Stimulated activated CD4-positive, alpha-beta T cell treated with anti-CD3 and anti-CD28 coated beads, Interleukin-12 subunit alpha, Interleukin-12 subunit beta, amount 100 ng/mL, for 24 hours (primary cell): ENCODE results near the gene CALHM3.
"Not testable (repeated sequence)": the region's sequence is repeated elsewhere in the genome, so short reads cannot be mapped to it uniquely, and the experiment has no call there.

ENCODE experiments used
- DNase-seq, 2 experiments: peaks; one replicate each; pipeline ENCODE4 v3.0.0-alpha.2; 2020; ENCODE audit warnings: low read depth in 2 of 2

Gene CALHM3

GRCh38 chr10:103502849-103503660 is 24.0 kb upstream of the CALHM3 start:
- DNase-seq, result no peak

GRCh38 chr10:103501186-103501585 is 22.1 kb upstream of the CALHM3 start:
- no peak for DNase-seq

- DNase-seq, result no peak
Observed at GRCh38 chr10:103500481-103500880, 21.4 kb upstream of the CALHM3 start.

- DNase-seq, result no peak
Observed at GRCh38 chr10:103499881-103500280, 20.8 kb upstream of the CALHM3 start.

GRCh38 chr10:103498936-103499638 is 20.0 kb upstream of the CALHM3 start:
- DNase-seq, result no peak

GRCh38 chr10:103497161-103497915 is 18.3 kb upstream of the CALHM3 start:
- no peak for DNase-seq

GRCh38 chr10:103495321-103495720 is 16.3 kb upstream of the CALHM3 start:
- no peak for DNase-seq

GRCh38 chr10:103493916-103494877 is 15.2 kb upstream of the CALHM3 start:
- peak in 1 of 2 experiments; percentile 31 for DNase-seq

GRCh38 chr10:103493362-103493915 is 14.4 kb upstream of the CALHM3 start, which contains the start of gene NEURL1:
TSS of gene NEURL1 (plus strand) at chr10:103493705. CDS start at chr10:103494388, 683 bp downstream.
- DNase-seq, result no peak

- no peak for DNase-seq
Observed at GRCh38 chr10:103492655-103493261, 13.7 kb upstream of the CALHM3 start.

GRCh38 chr10:103491729-103492364 is 12.8 kb upstream of the CALHM3 start:
- DNase-seq, result no peak

- no peak for DNase-seq
Observed at GRCh38 chr10:103490986-103491314, 11.9 kb upstream of the CALHM3 start.

GRCh38 chr10:103487410-103487708 is 8.3 kb upstream of the CALHM3 start:
- DNase-seq, result no peak

- DNase-seq, result not testable (repeated sequence)
Observed at GRCh38 chr10:103486635-103487409, 7.8 kb upstream of the CALHM3 start.

- no peak for DNase-seq
Observed at GRCh38 chr10:103481974-103482531, 3.0 kb upstream of the CALHM3 start.

GRCh38 chr10:103480521-103480920 is 1.5 kb upstream of the CALHM3 start:
- DNase-seq, result no peak

GRCh38 chr10:103478671-103479070 is 369 bp downstream of the CALHM3 start:
- DNase-seq, result no peak

- no peak for DNase-seq
Observed at GRCh38 chr10:103476046-103476768, 2.8 kb downstream of the CALHM3 start.
